ENCODE data around the gene GPC6.

Gene GPC6

GRCh38 chr13:93547886-93548285, 321.3 kb downstream of the GPC6 start:
- TF ChIP-seq, protein P1, sequence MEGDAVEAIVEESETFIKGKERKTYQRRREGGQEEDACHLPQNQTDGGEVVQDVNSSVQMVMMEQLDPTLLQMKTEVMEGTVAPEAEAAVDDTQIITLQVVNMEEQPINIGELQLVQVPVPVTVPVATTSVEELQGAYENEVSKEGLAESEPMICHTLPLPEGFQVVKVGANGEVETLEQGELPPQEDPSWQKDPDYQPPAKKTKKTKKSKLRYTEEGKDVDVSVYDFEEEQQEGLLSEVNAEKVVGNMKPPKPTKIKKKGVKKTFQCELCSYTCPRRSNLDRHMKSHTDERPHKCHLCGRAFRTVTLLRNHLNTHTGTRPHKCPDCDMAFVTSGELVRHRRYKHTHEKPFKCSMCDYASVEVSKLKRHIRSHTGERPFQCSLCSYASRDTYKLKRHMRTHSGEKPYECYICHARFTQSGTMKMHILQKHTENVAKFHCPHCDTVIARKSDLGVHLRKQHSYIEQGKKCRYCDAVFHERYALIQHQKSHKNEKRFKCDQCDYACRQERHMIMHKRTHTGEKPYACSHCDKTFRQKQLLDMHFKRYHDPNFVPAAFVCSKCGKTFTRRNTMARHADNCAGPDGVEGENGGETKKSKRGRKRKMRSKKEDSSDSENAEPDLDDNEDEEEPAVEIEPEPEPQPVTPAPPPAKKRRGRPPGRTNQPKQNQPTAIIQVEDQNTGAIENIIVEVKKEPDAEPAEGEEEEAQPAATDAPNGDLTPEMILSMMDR (IDR thresholded peaks at IDR 0.05; ENCODE audit: borderline replicate concordance, insufficient read depth, low read depth, low read length) = no peak
- no peak overlapping the region for H3K4me3 ChIP-seq (ENCODE audit: low read depth, low read length)

DNA sequence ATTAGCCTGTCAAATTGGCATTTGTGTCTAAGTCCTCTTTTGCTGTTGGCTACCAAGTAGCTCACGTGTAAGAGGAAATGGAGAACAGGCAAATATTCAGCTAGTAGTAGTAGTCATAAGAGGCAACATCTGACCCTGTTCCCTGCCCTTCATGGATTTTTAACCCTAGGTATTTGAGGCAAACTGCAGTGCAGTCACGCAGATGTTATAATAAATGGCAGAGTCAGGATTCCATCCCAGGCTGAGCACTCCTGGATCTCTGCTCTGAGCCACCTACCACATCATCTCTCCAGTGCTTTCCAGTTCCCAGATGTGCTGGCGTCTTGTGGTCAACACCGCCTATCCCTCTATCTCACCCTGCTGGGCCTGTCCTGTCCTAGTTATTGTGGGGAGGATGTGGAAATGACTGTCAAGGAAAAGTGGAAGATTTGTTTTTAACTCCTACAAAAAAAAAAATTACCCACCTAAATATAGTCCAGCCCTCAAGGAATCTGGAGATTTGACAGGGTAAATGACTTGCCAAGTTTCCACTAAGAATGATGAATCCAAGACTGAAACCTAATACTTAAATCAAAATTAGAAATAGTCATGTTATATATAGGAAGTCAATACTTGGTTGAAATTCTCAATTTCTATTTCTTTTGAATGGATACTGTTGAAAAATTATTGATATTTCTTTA, 322.9 kb downstream of the GPC6 start:
- H3K4me3 ChIP-seq (ENCODE audit: low read depth, low read length) = no peak overlapping the region
- TF ChIP-seq, protein P1 (IDR thresholded peaks at IDR 0.05; ENCODE audit: borderline replicate concordance, insufficient read depth, low read depth, low read length) = no peak

- TF ChIP-seq, protein P1 (IDR thresholded peaks at IDR 0.05; ENCODE audit: borderline replicate concordance, insufficient read depth, low read depth, low read length) = no peak
- no peak overlapping the region for H3K4me3 ChIP-seq (ENCODE audit: low read depth, low read length)
Measured at GRCh38 chr13:93550236-93550635, 323.6 kb downstream of the GPC6 start.

- TF ChIP-seq, protein P1 (IDR thresholded peaks at IDR 0.05; ENCODE audit: borderline replicate concordance, insufficient read depth, low read depth, low read length) = no peak
- H3K4me3 ChIP-seq (ENCODE audit: low read depth, low read length) = no peak overlapping the region
Measured at GRCh38 chr13:93552596-93552995, 326.0 kb downstream of the GPC6 start.

- TF ChIP-seq, protein P1 (IDR thresholded peaks at IDR 0.05; ENCODE audit: borderline replicate concordance, insufficient read depth, low read depth, low read length) = no peak
- H3K4me3 ChIP-seq (ENCODE audit: low read depth, low read length) = no peak overlapping the region
Measured at GRCh38 chr13:93554514-93554913, 327.9 kb downstream of the GPC6 start.

- no peak overlapping the region for H3K4me3 ChIP-seq (ENCODE audit: low read depth, low read length)
Measured at GRCh38 chr13:93558637-93559036, 332.0 kb downstream of the GPC6 start.

DNA sequence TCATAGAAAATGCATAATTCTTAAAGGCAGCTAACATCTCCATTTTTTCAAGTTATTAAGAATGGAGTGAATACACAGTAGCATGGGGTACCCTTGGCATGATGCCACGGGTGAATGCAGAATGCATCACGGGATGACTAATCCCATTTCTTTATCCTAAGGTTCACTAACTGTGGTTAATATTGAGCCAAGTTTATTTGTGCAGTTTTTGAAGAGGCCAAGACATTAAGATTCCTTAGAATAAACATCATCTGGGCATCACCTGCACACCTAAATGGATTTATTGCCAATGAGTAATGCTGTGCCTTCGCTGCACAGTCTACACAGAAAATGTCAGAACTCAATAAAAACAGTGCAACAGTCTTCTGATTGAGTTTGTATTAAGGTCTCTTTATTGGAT, 333.1 kb downstream of the GPC6 start:
- no peak overlapping the region for H3K4me3 ChIP-seq (ENCODE audit: low read depth, low read length)
- TF ChIP-seq, protein P1 (IDR thresholded peaks at IDR 0.05; ENCODE audit: borderline replicate concordance, insufficient read depth, low read depth, low read length) = no peak

More at GRCh38 chr13:93558637-93559036, 332.0 kb downstream of the GPC6 start:
- TF ChIP-seq, protein P1 (IDR thresholded peaks at IDR 0.05; ENCODE audit: borderline replicate concordance, insufficient read depth, low read depth, low read length) = no peak

Measured in GM12875 (cell line).